GM19468 (cell line): ENCODE results near the gene CDK10.

Source experiments
- ATAC-seq: cut with Tn5 transposase; IDR thresholded peaks from one replicate; pipeline ENCODE4 v1.9.1; 2021; ENCODE audit warnings: mild to moderate bottlenecking, moderate library complexity, moderate number of reproducible peaks; ENCODE audit not compliant: unreplicated experiment; ENCODE audit errors: extremely low read depth

Gene CDK10

GRCh38 chr16:89710709-89711564, 24.4 kb downstream of the CDK10 start:
- ATAC-seq = no peak

- ATAC-seq = no peak
Measured at GRCh38 chr16:89711601-89712273, 25.2 kb downstream of the CDK10 start.

GRCh38 chr16:89712274-89712781, 25.8 kb downstream of the CDK10 start:
- no peak for ATAC-seq

- no peak for ATAC-seq
Measured at GRCh38 chr16:89716493-89716892, 30.0 kb downstream of the CDK10 start.

GRCh38 chr16:89716916-89717687, 30.6 kb downstream of the CDK10 start:
- no peak for ATAC-seq

- no peak for ATAC-seq
Measured at GRCh38 chr16:89717688-89718505, 31.4 kb downstream of the CDK10 start.

- no peak for ATAC-seq
Measured at GRCh38 chr16:89720551-89720812, 34.0 kb downstream of the CDK10 start.

- ATAC-seq = peak; percentile 29
Measured at GRCh38 chr16:89720813-89721545, 34.5 kb downstream of the CDK10 start, which contains the start of the genes VPS9D1 and ZNF276. Gene VPS9D1, minus strand, starts transcription at chr16:89720898. Its CDS starts 37 bp downstream, at chr16:89720861. Gene ZNF276, plus strand, starts transcription at chr16:89721537. Its CDS starts 104 bp downstream, at chr16:89721641.

GRCh38 chr16:89721546-89722391, 35.3 kb downstream of the CDK10 start:
- ATAC-seq = peak; percentile 23

- ATAC-seq = no peak
Measured at GRCh38 chr16:89722392-89723278, 36.1 kb downstream of the CDK10 start.

- ATAC-seq = no peak
Measured at GRCh38 chr16:89723279-89724250, 37.1 kb downstream of the CDK10 start.

- ATAC-seq = no peak
Measured at GRCh38 chr16:89727406-89728120, 41.1 kb downstream of the CDK10 start.

GRCh38 chr16:89729293-89729692, 42.8 kb downstream of the CDK10 start:
- no peak for ATAC-seq

GRCh38 chr16:89729863-89730593, 43.5 kb downstream of the CDK10 start:
- no peak for ATAC-seq
